H9 (cell line): ENCODE results near the gene ANO9. TPM values are rescaled to one million over a fixed set of nuclear protein-coding genes. Genes with fewer than 3 reads are reported as not detected.

Experiments
- DNase-seq: peaks from one replicate; pipeline ENCODE4 v3.0.0-alpha.2; 2017
- H2AFZ ChIP-seq: one replicate; pipeline ENCODE4 v1.6.1; 2013; ENCODE audit warnings: mild to moderate bottlenecking, low read length, control low read depth, moderate library complexity
- H2AK5ac ChIP-seq: 2 replicates; pipeline ENCODE4 v1.6.1; 2013; ENCODE audit warnings: low read length, control low read depth, mixed read lengths; ENCODE audit not compliant: insufficient read length
- H2BK120ac ChIP-seq: one replicate; pipeline ENCODE4 v1.6.1; 2013; ENCODE audit warnings: low read depth, mild to moderate bottlenecking, low read length, control low read depth, inconsistent platforms; ENCODE audit not compliant: poor library complexity, severe bottlenecking
- H2BK12ac ChIP-seq: 2 replicates; pipeline ENCODE4 v1.6.1; 2013; ENCODE audit warnings: low read length, control low read depth, mixed read lengths, low read depth; ENCODE audit not compliant: insufficient read length
- H2BK15ac ChIP-seq: 2 replicates; pipeline ENCODE4 v1.6.1; 2013; ENCODE audit warnings: low read depth, low read length, control low read depth
- H2BK20ac ChIP-seq: one replicate; pipeline ENCODE4 v1.6.1; 2013; ENCODE audit warnings: low read depth, mild to moderate bottlenecking, low read length, control low read depth, inconsistent platforms; ENCODE audit not compliant: poor library complexity, severe bottlenecking
- H2BK5ac ChIP-seq: 2 replicates; pipeline ENCODE4 v1.6.1; 2013; ENCODE audit warnings: low read length, control low read depth, mixed read lengths; ENCODE audit not compliant: insufficient read length
- H3K14ac ChIP-seq: 2 replicates; pipeline ENCODE4 v1.6.1; 2013; ENCODE audit warnings: low read length, control low read depth; ENCODE audit not compliant: insufficient read depth
- H3K18ac ChIP-seq: 2 replicates; pipeline ENCODE4 v1.6.1; 2013; ENCODE audit warnings: low read depth, mild to moderate bottlenecking, mixed read lengths, low read length, control low read depth; ENCODE audit not compliant: insufficient read length
- H3K23ac ChIP-seq: 2 replicates; pipeline ENCODE4 v1.6.1; 2013; ENCODE audit warnings: low read length, control low read depth, mixed read lengths, low read depth; ENCODE audit not compliant: insufficient read length
- H3K23me2 ChIP-seq: 2 replicates; pipeline ENCODE4 v1.6.1; 2013; ENCODE audit warnings: low read depth, mild to moderate bottlenecking, mixed read lengths, low read length, control low read depth; ENCODE audit not compliant: insufficient read length, poor library complexity, severe bottlenecking
- H3K27ac ChIP-seq: 2 replicates; pipeline ENCODE4 v1.5.1; 2013; ENCODE audit warnings: low read length, control low read depth, mixed read lengths, low read depth; ENCODE audit not compliant: insufficient read length
- H3K27me3 ChIP-seq: 2 replicates; pipeline ENCODE4 v1.6.1; 2013; ENCODE audit warnings: low read length, control low read depth, inconsistent platforms; ENCODE audit not compliant: insufficient read depth
- H3K4ac ChIP-seq: 2 replicates; pipeline ENCODE4 v1.6.1; 2013; ENCODE audit warnings: low read depth, mild to moderate bottlenecking, control low read depth, inconsistent platforms, low read length, moderate library complexity
- H3K4me1 ChIP-seq: 2 replicates; pipeline ENCODE4 v1.6.1; 2013; ENCODE audit warnings: low read length, control low read depth, inconsistent platforms; ENCODE audit not compliant: insufficient read depth
- H3K4me2 ChIP-seq: 2 replicates; pipeline ENCODE4 v1.6.1; 2013; ENCODE audit warnings: low read length, control low read depth, mixed read lengths; ENCODE audit not compliant: insufficient read length, insufficient read depth
- H3K56ac ChIP-seq: 2 replicates; pipeline ENCODE4 v1.6.1; 2013; ENCODE audit warnings: low read depth, mild to moderate bottlenecking, mixed read lengths, low read length, control low read depth; ENCODE audit not compliant: insufficient read length
- H3K79me1 ChIP-seq: 2 replicates; pipeline ENCODE4 v1.6.1; 2013; ENCODE audit warnings: low read depth, mild to moderate bottlenecking, moderate library complexity, low read length, control low read depth, inconsistent platforms; ENCODE audit not compliant: insufficient read depth, poor library complexity, severe bottlenecking
- H3K79me2 ChIP-seq: 2 replicates; pipeline ENCODE4 v1.6.1; 2013; ENCODE audit warnings: low read length, control low read depth, inconsistent platforms; ENCODE audit not compliant: insufficient read depth
- H3K9ac ChIP-seq: 2 replicates; pipeline ENCODE4 v1.6.1; 2013; ENCODE audit warnings: low read length, control low read depth, mixed read lengths; ENCODE audit not compliant: insufficient read length; ENCODE audit errors: extremely low read depth
- H3K9me3 ChIP-seq: one replicate; pipeline ENCODE4 v1.6.1; 2013; ENCODE audit warnings: low read depth, low read length, inconsistent platforms; ENCODE audit not compliant: control insufficient read depth
- H3T11ph ChIP-seq: one replicate; pipeline ENCODE4 v1.6.1; 2013; ENCODE audit warnings: mild to moderate bottlenecking, low read length, control low read depth, inconsistent platforms
- H4K20me1 ChIP-seq: one replicate; pipeline ENCODE4 v1.6.1; 2013; ENCODE audit not compliant: control insufficient read depth, insufficient read length, insufficient read depth
- H4K5ac ChIP-seq: 2 replicates; pipeline ENCODE4 v1.6.1; 2013; ENCODE audit warnings: low read depth, mild to moderate bottlenecking, mixed read lengths, low read length, control low read depth; ENCODE audit not compliant: insufficient read length
- H4K8ac ChIP-seq: replicated peaks from 2 replicates; pipeline ENCODE4 v1.6.1; 2013; ENCODE audit warnings: low read length, control low read depth, mixed read lengths, low read depth; ENCODE audit not compliant: insufficient read length
- H4K91ac ChIP-seq: 2 replicates; pipeline ENCODE4 v1.6.1; 2013; ENCODE audit warnings: low read depth, mild to moderate bottlenecking, moderate library complexity, mixed read lengths, low read length, control low read depth; ENCODE audit not compliant: insufficient read length
- H3K27ac Mint-ChIP-seq, 3 experiments: 2 replicates in 2 of 3; 3 replicates in 1 of 3; pipeline ENCODE4 v1.8.0; 2020 to 2021; ENCODE audit warnings: mixed read lengths in 3 of 3, mild to moderate bottlenecking in 1 of 3, moderate library complexity in 1 of 3
- H3K27me3 Mint-ChIP-seq: 2 replicates; pipeline ENCODE4 v1.8.0; 2021; ENCODE audit warnings: low read depth, mild to moderate bottlenecking, moderate library complexity, mixed read lengths
- H3K36me3 Mint-ChIP-seq, 3 experiments: 2 replicates in 2 of 3; 3 replicates in 1 of 3; pipeline ENCODE4 v1.8.0; 2020 to 2021; ENCODE audit warnings: low read depth in 3 of 3, mixed read lengths in 3 of 3; ENCODE audit not compliant: insufficient read depth in 1 of 3
- H3K4me1 Mint-ChIP-seq, 2 experiments: 2 replicates each; pipeline ENCODE4 v1.8.0; 2020; ENCODE audit warnings: mixed read lengths in 2 of 2
- H3K4me3 Mint-ChIP-seq, 2 experiments: 2 replicates in 1 of 2; 3 replicates in 1 of 2; pipeline ENCODE4 v1.8.0; 2020 to 2021; ENCODE audit warnings: mild to moderate bottlenecking in 2 of 2, mixed read lengths in 2 of 2, moderate library complexity in 1 of 2
- H3K9me3 Mint-ChIP-seq, 2 experiments: 2 replicates in 1 of 2; 3 replicates in 1 of 2; pipeline ENCODE4 v1.8.0; 2020; ENCODE audit warnings: mild to moderate bottlenecking in 2 of 2, mixed read lengths in 2 of 2, moderate library complexity in 1 of 2
- CTCF ChIP-seq: fragments of 200-600 bp; sonication (generic); conservative IDR thresholded peaks from 3 replicates; pipeline ENCODE4 v1.8.0; 2021; ENCODE audit warnings: antibody characterized with exemption, mild to moderate bottlenecking
- WGBS: extraction: QIAGEN DNeasy Blood & Tissue Kit; methylation state at CpG from one replicate; pipeline ENCODE4 v1.1.7; 2013; ENCODE audit warnings: missing lambda C conversion rate, low lambda C conversion rate, mixed read lengths; ENCODE audit not compliant: insufficient read length; ENCODE audit errors: extremely low coverage; 5-methylcytosine and 5-hydroxymethylcytosine counted together
- total RNA-seq: library from RNA; stranded (reverse); gene quantifications from 2 replicates; pipeline ENCODE4 v1.2.1, GENCODE V29; 2021

Gene ANO9
- total RNA-seq, 1 experiment from 2014 or later: 13.1 TPM

DNA sequence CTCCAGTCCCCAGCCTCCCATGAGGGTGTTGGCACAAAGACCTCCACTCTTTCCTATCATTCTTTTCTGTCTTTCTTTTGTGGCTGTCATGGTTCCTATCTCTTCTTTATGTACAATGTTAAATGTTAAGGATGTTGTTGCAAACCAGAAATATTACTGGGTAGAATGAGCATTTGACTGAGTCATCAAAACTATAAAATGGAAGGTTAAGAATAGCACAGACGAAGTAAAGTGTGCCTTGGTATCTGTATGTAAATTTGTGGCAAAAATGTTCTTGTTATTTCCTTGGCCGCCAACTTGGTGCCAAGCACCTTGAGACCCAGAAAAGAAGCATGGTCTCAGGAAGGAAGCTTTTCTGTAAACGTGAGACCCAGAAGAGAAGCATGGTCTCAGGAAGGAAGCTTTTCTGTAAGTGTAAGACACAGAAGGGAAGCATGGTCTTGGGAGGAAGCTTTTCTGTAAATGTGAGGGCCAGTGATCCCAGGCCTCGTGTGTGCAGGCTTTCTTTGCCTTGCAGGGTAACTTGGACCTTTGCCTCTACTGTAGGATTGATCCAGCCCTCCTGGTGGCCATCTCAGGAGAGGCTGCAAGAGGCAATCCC is 54.5 kb downstream of the ANO9 start:
- Histone ChIP-seq H3K23me2 (no peaks in the 10 kb centered on the region), H3K4me2 (no peak overlapping the region), H4K20me1 (no peaks in the 10 kb centered on the region), H2BK20ac (no peak overlapping the region), H3K4ac (no peak overlapping the region), H2BK120ac (no peak overlapping the region), H2BK12ac (no peak overlapping the region), H3K14ac (no peak overlapping the region), H3K18ac (no peak overlapping the region), H4K5ac (no peak overlapping the region), H3K27ac (no peak overlapping the region), H3T11ph (no peak overlapping the region), H2BK5ac (no peak overlapping the region), H3K9me3 (peaks cover 13% of the 10 kb centered on the region), H3K4me1 (no peaks in the 10 kb centered on the region; the same call in 1 of the 2 replicates), H3K23ac (no peak overlapping the region), H4K8ac (no peak overlapping the region), H2AK5ac (no peak overlapping the region), H2BK15ac (no peak overlapping the region), H4K91ac (no peak overlapping the region), H3K9ac (no peak overlapping the region), H3K56ac (no peak overlapping the region), H3K79me1 (no peaks in the 10 kb centered on the region), H3K79me2 (no peaks in the 10 kb centered on the region), H3K27me3 (no peaks in the 10 kb centered on the region; the same call in 1 of the 2 replicates), H2AFZ (no peak overlapping the region)
- no CpG with 5 or more reads among the region's 4 CpGs for WGBS
- DNase-seq: no peak
- peaks cover 9% of the 10 kb centered on the region in 2 experiments for H3K9me3 Mint-ChIP-seq
- peaks cover 2 to 7% of the 10 kb centered on the region in 2 experiments; a peak in 2 of 4 replicates for H3K4me1 Mint-ChIP-seq
- H3K36me3 Mint-ChIP-seq: peaks cover 0 to 7% (median 5%) of the 10 kb centered on the region in 3 experiments; a peak in 4 of 7 replicates
- H3K4me3 Mint-ChIP-seq: no peak overlapping the region
- TF ChIP-seq CTCF: no peak; the same call in 2 of the 3 replicates
- peaks cover 14% of the 10 kb centered on the region for H3K27me3 Mint-ChIP-seq
- H3K27ac Mint-ChIP-seq: no peak overlapping the region
